Measurements from ENCODE around the gene NOD1.

GRCh38 chr7:30406664-30407425 is 71.7 kb downstream of the NOD1 start:
- TF ChIP-seq POLR2AphosphoS5 (IDR thresholded peaks at IDR 0.05; ENCODE audit: borderline replicate concordance, low read depth, low read length): no peak
- no peak for TF ChIP-seq FOXP2 (optimal IDR thresholded peaks at IDR 0.05; ENCODE audit: control extremely low read depth, extremely low read length, insufficient read depth)

All from SK-N-MC (cell line).